Measurements from ENCODE around the gene OR2T10. TPM values are rescaled to one million over a fixed set of nuclear protein-coding genes. Genes with fewer than 3 reads are reported as not detected.

Gene OR2T10
- total RNA-seq, 3 donors from 2014 or later: not detected

DNA sequence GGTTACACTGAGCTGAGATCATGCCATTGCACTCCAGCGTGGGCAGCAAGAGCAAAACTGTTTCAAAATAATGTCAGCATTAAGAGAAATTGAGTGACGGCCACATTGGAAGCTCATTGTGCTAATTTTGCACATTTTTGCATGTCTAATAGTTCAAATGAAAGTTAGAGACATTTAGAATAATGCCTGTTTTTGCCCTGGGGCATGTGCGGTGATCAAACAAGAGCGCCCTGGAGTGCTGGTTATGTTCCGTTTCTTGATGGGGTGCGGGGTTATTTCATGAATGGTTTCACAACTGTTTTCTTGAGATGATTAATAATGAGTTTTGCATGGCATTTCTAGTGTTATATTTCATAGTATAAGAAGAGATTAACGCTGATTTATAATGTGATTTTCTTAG lies 24.3 kb upstream of the OR2T10 start:
- DNase-seq: no peak
- intact Hi-C loops (cut with DNase I, micrococcal nuclease): no loop called here

DNA sequence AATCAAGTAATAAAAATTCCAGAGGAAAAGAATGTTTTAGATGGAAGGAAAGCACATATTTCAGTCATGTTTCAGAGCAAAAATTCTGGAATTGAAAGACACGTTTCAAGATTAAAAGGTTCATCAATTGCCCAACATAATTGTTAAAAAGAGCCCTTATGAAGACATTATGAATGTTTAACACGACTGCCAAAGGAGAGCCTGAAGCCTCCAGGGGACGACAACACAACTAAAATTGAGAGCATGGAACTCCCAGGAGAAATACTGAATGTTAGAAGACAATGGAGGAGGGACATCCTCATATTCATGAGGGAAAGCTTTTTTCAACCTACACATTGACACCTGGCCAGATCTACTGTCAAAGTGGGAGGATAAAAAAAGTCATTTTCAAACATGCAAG lies 21.4 kb upstream of the OR2T10 start:
- DNase-seq (peak in 2 of 3 donors; percentile 71 to 89), ATAC-seq (peak; percentile 64)
- intact Hi-C loops (cut with DNase I, micrococcal nuclease): no loop called here

More for the DNA sequence above, 24.3 kb upstream of the OR2T10 start:
- TF ChIP-seq, protein P1, sequence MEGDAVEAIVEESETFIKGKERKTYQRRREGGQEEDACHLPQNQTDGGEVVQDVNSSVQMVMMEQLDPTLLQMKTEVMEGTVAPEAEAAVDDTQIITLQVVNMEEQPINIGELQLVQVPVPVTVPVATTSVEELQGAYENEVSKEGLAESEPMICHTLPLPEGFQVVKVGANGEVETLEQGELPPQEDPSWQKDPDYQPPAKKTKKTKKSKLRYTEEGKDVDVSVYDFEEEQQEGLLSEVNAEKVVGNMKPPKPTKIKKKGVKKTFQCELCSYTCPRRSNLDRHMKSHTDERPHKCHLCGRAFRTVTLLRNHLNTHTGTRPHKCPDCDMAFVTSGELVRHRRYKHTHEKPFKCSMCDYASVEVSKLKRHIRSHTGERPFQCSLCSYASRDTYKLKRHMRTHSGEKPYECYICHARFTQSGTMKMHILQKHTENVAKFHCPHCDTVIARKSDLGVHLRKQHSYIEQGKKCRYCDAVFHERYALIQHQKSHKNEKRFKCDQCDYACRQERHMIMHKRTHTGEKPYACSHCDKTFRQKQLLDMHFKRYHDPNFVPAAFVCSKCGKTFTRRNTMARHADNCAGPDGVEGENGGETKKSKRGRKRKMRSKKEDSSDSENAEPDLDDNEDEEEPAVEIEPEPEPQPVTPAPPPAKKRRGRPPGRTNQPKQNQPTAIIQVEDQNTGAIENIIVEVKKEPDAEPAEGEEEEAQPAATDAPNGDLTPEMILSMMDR (IDR thresholded peaks at IDR 0.05): no peak
- Histone ChIP-seq H3K36me3 (ENCODE audit: low read depth) (no peaks in the 10 kb centered on the region), H3K4me1 (ENCODE audit: low read depth) (no peaks in the 10 kb centered on the region), H3K9me3 (no peaks in the 10 kb centered on the region), H3K4me3 (no peak overlapping the region)
- ATAC-seq: no peak

DNA sequence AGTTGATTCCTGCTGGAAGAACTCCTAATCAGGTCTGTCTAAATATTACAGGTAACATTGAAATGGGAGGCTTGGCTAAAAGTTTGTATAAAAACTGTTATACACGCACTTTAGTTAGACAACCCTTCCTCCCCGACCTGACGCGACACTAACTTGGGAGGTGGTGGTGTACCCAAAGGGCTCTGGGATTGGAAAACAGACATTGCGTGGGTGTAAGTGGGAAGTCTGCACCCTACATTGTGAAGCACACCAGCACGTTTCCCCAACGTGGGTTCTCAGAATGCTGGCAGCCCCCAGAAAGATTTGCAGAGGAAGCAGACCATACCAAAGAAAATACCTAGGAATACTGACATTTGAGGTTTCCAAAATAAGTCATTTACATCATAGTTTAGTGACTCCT lies 20.6 kb upstream of the OR2T10 start:
- intact Hi-C loops (cut with DNase I, micrococcal nuclease): no loop called here
- no peaks in the 10 kb centered on the region for H3K9me3 ChIP-seq
- no peaks in the 10 kb centered on the region for H3K36me3 ChIP-seq (ENCODE audit: low read depth)
- DNase-seq (no peak), ATAC-seq (no peak)
- H3K4me3 ChIP-seq: no peak overlapping the region
- TF ChIP-seq, protein P1 (IDR thresholded peaks at IDR 0.05): no peak
- H3K4me1 ChIP-seq (ENCODE audit: low read depth): no peaks in the 10 kb centered on the region

More for the DNA sequence above, 21.4 kb upstream of the OR2T10 start:
- no peaks in the 10 kb centered on the region for H3K9me3 ChIP-seq
- no peak overlapping the region for H3K4me3 ChIP-seq
- no peaks in the 10 kb centered on the region for H3K36me3 ChIP-seq (ENCODE audit: low read depth)
- H3K4me1 ChIP-seq (ENCODE audit: low read depth): no peaks in the 10 kb centered on the region
- TF ChIP-seq, protein P1 (IDR thresholded peaks at IDR 0.05): peak; percentile 44

DNA sequence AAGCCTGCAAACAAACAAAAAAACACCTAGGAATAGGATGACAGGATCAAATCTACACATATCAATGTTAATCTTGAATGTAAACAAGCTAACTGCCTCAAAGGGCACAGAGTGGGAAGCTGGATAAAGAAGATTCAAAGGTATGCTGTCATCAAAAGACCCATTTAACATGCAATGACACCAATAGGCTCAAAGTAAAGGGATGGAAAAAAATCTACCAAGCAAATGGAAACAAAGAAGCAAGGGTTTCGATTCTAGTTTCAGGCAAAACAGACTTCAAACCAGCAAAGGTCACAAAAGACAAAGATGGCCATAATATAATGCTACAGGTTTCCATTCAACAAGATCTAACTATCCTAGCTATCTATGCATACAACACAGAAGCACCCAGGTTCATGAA lies 16.2 kb upstream of the OR2T10 start:
- DNase-seq: no peak
- no peak for ATAC-seq
- no peak overlapping the region for H3K4me3 ChIP-seq
- H3K36me3 ChIP-seq (ENCODE audit: low read depth): no peaks in the 10 kb centered on the region
- no peaks in the 10 kb centered on the region for H3K9me3 ChIP-seq
- no peaks in the 10 kb centered on the region for H3K4me1 ChIP-seq (ENCODE audit: low read depth)
- intact Hi-C loops (cut with DNase I, micrococcal nuclease): no loop called here
- TF ChIP-seq, protein P1 (IDR thresholded peaks at IDR 0.05): no peak

DNA sequence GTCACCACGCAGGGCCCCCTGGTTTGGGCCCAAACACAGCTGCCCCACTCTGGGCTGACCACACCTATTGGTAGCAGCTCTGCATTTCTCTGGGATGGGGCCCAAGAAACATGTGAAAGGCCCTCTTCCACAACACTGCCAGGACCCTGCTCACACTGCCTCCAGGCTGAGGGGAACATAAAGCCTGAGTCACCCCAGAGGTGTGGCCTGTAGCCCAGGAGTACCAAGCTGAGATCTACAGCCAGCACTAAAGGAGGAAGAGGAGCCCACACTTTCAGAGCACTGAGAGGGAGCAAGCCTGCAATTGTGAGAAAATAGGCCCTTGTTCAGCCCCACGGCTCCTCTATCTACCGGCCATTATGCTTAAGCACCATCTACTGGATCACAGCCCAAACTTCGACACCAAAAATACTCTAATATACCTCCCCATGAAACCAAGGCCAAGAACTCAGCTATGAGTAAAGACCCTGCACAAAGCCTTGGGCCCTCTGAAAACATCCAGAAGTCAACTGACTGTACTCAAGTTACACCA lies 14.4 kb upstream of the OR2T10 start:
- no peak overlapping the region for H3K4me3 ChIP-seq
- intact Hi-C loops (cut with DNase I, micrococcal nuclease): no loop called here
- no peaks in the 10 kb centered on the region for H3K9me3 ChIP-seq
- TF ChIP-seq, protein P1 (IDR thresholded peaks at IDR 0.05): no peak
- DNase-seq (no peak), ATAC-seq (no peak)
- H3K4me1 ChIP-seq (ENCODE audit: low read depth): no peaks in the 10 kb centered on the region
- no peaks in the 10 kb centered on the region for H3K36me3 ChIP-seq (ENCODE audit: low read depth)

DNA sequence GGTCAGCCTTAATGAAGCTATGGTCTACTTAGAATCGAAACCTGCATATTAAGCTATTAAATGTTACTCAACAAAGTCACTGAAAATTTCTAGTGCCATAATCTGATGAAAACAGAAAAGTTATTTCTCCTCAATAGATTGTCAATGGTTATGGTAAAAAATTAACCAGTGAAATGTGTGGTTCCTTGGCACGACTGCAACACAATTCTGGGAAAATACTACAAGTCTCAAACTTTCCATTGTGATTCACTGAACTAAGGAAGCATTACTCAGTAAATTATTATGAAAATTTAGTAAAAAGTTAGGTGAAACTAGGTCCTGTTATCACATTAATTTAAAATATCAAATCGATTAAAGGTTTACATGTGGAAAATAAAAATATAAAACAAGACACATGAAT lies 12.8 kb upstream of the OR2T10 start:
- TF ChIP-seq, protein P1 (IDR thresholded peaks at IDR 0.05): no peak
- intact Hi-C loops (cut with DNase I, micrococcal nuclease): no loop called here
- H3K4me1 ChIP-seq (ENCODE audit: low read depth): no peaks in the 10 kb centered on the region

More for the DNA sequence above, 12.8 kb upstream of the OR2T10 start:
- Histone ChIP-seq H3K36me3 (ENCODE audit: low read depth) (no peaks in the 10 kb centered on the region), H3K4me3 (no peak overlapping the region), H3K9me3 (no peaks in the 10 kb centered on the region)
- no peak for ATAC-seq
- DNase-seq: no peak

Measured in mucosa of descending colon (tissue), 3 donors.